Measurements from ENCODE around the gene WDR59.
"Not testable (repeated sequence)": the region's sequence is repeated elsewhere in the genome, so short reads cannot be mapped to it uniquely, and the experiment has no call there.

The WDR59 gene

GRCh38 chr16:74926805-74927204 is 58.1 kb downstream of the WDR59 start:
- TF ChIP-seq CTCF (IDR thresholded peaks at IDR 0.05), result no peak
- Histone ChIP-seq H3K27me3 (no peaks in the 10 kb centered on the region), H3K36me3 (peaks cover 19% of the 10 kb centered on the region)

GRCh38 chr16:74923766-74924460 is 61.0 kb downstream of the WDR59 start:
- no peak overlapping the region for H3K27ac ChIP-seq
- no peak overlapping the region for H3K4me3 ChIP-seq (ENCODE audit: low read depth in 1 of 2, low read length in 1 of 2)
- peaks cover 27% of the 10 kb centered on the region for H3K36me3 ChIP-seq
- no peaks in the 10 kb centered on the region for H3K27me3 ChIP-seq
- no peak for TF ChIP-seq CTCF (IDR thresholded peaks at IDR 0.05)
- H3K4me1 ChIP-seq (ENCODE audit: control insufficient read depth in 1 of 2, insufficient read depth in 1 of 2, low read depth in 1 of 2, low read length in 1 of 2), result no peaks in the 10 kb centered on the region
- H3K9me3 ChIP-seq, result no peaks in the 10 kb centered on the region

More at GRCh38 chr16:74926805-74927204, 58.1 kb downstream of the WDR59 start:
- Histone ChIP-seq H3K9me3 (no peaks in the 10 kb centered on the region), H3K27ac (no peak overlapping the region), H3K4me3 (ENCODE audit: low read depth in 1 of 2, low read length in 1 of 2) (no peak overlapping the region), H3K4me1 (ENCODE audit: control insufficient read depth in 1 of 2, insufficient read depth in 1 of 2, low read depth in 1 of 2, low read length in 1 of 2) (no peaks in the 10 kb centered on the region)

GRCh38 chr16:74922150-74923138 is 62.5 kb downstream of the WDR59 start:
- peaks cover 38% of the 10 kb centered on the region for H3K36me3 ChIP-seq
- H3K4me3 ChIP-seq (ENCODE audit: low read depth in 1 of 2, low read length in 1 of 2), result no peak overlapping the region
- no peaks in the 10 kb centered on the region for H3K4me1 ChIP-seq (ENCODE audit: control insufficient read depth in 1 of 2, insufficient read depth in 1 of 2, low read depth in 1 of 2, low read length in 1 of 2)
- H3K27ac ChIP-seq, result no peak overlapping the region
- no peaks in the 10 kb centered on the region for H3K9me3 ChIP-seq
- H3K27me3 ChIP-seq, result no peaks in the 10 kb centered on the region
- no peak for TF ChIP-seq CTCF (IDR thresholded peaks at IDR 0.05)

- Histone ChIP-seq H3K4me1 (ENCODE audit: control insufficient read depth in 1 of 2, insufficient read depth in 1 of 2, low read depth in 1 of 2, low read length in 1 of 2) (no peaks in the 10 kb centered on the region), H3K9me3 (no peaks in the 10 kb centered on the region), H3K36me3 (peaks cover 43% of the 10 kb centered on the region), H3K27ac (no peak overlapping the region), H3K27me3 (no peaks in the 10 kb centered on the region), H3K4me3 (ENCODE audit: low read depth in 1 of 2, low read length in 1 of 2) (no peak overlapping the region)
- TF ChIP-seq CTCF (IDR thresholded peaks at IDR 0.05), result no peak
These were observed 63.9 kb downstream of the WDR59 start for GRCh38 chr16:74921051-74921450.

- TF ChIP-seq CTCF (IDR thresholded peaks at IDR 0.05), result no peak
- Histone ChIP-seq H3K36me3 (peaks cover 45% of the 10 kb centered on the region), H3K27me3 (no peaks in the 10 kb centered on the region), H3K4me1 (ENCODE audit: control insufficient read depth in 1 of 2, insufficient read depth in 1 of 2, low read depth in 1 of 2, low read length in 1 of 2) (no peaks in the 10 kb centered on the region), H3K4me3 (ENCODE audit: low read depth in 1 of 2, low read length in 1 of 2) (no peak overlapping the region), H3K9me3 (peaks cover 27% of the 10 kb centered on the region), H3K27ac (no peak overlapping the region)
These were observed 75.3 kb downstream of the WDR59 start for GRCh38 chr16:74909665-74910064.

GRCh38 chr16:74908759-74909158 is 76.2 kb downstream of the WDR59 start:
- not testable (repeated sequence) for H3K27ac ChIP-seq; H3K4me3 ChIP-seq (ENCODE audit: low read depth in 1 of 2, low read length in 1 of 2); H3K4me1 ChIP-seq (ENCODE audit: control insufficient read depth in 1 of 2, insufficient read depth in 1 of 2, low read depth in 1 of 2, low read length in 1 of 2); H3K27me3 ChIP-seq
- peaks cover 25% of the 10 kb centered on the region for H3K9me3 ChIP-seq
- peaks cover 38% of the 10 kb centered on the region for H3K36me3 ChIP-seq

All from neutrophil (primary cell).